HL-60/S4 (cell line): ENCODE measurements around the gene NCAPG.

Experiments used
- in situ Hi-C: fragments of 300-500 bp; cut with MboI; formaldehyde crosslinking; loops from 2 replicates; pipeline ENCODE4 v1.14.3; 2022; ENCODE audit warnings: low sequenced_read_pairs

NCAPG gene, protein sequence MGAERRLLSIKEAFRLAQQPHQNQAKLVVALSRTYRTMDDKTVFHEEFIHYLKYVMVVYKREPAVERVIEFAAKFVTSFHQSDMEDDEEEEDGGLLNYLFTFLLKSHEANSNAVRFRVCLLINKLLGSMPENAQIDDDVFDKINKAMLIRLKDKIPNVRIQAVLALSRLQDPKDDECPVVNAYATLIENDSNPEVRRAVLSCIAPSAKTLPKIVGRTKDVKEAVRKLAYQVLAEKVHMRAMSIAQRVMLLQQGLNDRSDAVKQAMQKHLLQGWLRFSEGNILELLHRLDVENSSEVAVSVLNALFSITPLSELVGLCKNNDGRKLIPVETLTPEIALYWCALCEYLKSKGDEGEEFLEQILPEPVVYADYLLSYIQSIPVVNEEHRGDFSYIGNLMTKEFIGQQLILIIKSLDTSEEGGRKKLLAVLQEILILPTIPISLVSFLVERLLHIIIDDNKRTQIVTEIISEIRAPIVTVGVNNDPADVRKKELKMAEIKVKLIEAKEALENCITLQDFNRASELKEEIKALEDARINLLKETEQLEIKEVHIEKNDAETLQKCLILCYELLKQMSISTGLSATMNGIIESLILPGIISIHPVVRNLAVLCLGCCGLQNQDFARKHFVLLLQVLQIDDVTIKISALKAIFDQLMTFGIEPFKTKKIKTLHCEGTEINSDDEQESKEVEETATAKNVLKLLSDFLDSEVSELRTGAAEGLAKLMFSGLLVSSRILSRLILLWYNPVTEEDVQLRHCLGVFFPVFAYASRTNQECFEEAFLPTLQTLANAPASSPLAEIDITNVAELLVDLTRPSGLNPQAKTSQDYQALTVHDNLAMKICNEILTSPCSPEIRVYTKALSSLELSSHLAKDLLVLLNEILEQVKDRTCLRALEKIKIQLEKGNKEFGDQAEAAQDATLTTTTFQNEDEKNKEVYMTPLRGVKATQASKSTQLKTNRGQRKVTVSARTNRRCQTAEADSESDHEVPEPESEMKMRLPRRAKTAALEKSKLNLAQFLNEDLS

DNA sequence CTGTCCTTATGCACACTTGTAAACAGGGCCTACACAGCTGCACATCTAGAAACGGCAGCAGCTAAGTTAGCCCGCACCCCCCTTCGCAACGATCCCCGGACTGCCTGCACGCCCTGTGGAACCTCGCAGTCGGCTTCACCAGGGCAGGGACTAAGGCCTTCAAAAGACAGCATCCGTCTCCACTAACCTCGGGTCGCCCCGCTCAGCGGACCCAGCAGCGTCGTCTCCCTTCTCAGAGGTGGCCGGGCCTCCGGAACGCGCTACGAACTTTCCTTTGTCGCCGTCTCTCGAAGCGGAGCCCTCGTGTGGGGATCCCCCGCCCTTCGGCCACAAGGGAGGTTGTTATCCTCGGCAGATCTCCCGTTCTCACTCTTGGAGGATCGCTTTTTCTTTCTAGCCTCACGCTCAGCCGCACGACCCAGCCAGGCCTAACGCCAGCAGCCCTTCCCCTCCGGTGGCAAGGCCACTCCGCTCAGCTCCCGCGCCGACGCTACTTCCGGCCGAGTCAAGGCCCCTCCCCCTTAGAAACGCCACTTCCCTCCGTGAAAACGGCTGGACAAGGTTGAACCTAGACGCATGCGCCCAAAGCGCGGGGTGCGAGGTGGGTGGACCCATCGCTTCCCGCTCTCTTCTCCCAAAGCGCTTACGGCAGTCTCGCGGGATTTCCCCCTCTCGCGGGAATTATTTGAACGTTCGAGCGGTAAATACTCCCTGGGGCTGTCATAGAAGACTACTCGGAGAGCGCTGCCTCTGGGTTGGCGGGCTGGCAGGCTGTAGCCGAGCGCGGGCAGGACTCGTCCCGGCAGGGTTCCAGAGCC, at the start of gene NCAPG, which contains the start of gene DCAF16:
Gene NCAPG, plus strand, starts transcription at position 720 of the 818 bp plus-strand sequence. CDS start 99 bp downstream, outside the sequence.
Gene DCAF16, minus strand, starts transcription at position 498 of the 818 bp plus-strand sequence. CDS start 6,616 bp downstream, outside the sequence.
- in situ Hi-C loops, result no loop called here

DNA sequence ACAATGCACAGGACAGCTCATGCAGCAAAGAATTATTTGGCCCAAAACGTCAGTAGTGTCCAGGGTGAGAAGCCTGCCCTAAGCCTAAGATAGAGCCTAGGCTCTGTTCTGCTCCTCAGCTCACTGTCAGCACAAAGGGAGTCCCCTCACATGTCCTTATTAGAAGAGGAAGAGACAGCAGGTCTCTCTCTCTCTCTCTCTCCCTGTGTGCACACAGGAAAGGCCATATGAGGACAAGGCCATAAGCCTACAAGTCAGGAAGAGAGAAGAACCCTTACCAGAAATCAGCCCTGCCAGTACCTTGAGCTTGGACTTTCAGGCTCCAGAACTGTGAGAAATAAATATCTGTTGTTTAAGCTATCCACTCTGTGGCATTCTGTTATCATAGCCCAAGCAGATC, 49.7 kb upstream of the NCAPG start:
- in situ Hi-C loops, result no loop called here

DNA sequence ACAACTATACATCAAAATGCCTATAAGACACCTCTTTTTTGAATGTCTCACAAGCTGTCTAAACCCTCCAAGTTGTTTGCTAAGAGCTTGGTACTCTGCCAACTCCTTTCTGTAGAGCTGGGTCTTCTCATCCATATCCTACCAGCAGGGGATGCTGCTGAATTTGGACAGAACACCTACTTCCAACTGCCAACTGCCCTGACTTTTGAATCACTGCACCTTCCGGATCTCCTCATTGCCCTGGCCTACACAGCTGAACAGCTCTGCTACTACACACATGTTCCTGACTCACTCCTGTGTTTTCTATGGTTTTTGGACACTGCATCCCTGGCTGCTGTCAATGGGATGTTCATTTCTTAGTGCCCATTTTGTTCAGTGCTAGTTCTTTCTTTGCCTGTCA, 48.1 kb upstream of the NCAPG start:
- in situ Hi-C loops, result no loop called here

DNA sequence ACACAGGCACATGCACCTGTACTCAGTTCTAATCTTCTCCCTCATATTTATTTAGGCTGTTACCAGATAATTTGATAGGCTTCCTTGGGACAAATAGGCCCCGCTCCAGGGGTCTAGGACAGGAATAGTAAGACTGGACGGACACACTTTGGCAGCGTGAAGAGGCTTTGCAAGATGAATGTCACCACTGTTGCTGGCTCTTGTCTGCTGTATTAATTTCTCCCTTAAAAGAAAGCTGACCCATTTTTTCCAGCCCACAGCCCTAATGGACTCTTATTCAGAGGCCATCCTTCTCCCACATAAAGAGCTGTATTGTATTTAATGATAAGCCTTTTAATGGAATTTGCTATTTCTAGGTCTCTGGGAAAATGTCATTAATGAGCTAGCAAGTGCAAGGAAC, 47.4 kb upstream of the NCAPG start:
- in situ Hi-C loops, result no loop called here

DNA sequence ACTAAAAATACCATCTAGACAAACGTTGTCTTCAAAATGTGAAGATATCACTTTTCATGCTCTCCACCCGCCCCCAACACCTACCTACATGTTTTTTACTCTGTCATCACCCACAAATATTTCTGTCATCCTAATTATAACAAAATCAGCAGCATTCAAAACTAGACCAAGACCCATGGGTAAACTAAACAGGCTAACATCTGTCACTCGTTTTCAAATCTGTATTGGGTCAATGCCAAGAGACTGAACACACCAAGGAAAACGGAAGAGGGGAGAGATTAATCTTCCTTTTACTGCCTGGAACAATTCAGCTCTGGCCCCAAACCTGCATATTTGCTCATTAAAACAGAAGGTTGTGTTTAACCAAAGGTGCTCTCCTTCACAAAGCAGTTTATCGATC, 46.8 kb upstream of the NCAPG start:
- in situ Hi-C loops, result no loop called here

DNA sequence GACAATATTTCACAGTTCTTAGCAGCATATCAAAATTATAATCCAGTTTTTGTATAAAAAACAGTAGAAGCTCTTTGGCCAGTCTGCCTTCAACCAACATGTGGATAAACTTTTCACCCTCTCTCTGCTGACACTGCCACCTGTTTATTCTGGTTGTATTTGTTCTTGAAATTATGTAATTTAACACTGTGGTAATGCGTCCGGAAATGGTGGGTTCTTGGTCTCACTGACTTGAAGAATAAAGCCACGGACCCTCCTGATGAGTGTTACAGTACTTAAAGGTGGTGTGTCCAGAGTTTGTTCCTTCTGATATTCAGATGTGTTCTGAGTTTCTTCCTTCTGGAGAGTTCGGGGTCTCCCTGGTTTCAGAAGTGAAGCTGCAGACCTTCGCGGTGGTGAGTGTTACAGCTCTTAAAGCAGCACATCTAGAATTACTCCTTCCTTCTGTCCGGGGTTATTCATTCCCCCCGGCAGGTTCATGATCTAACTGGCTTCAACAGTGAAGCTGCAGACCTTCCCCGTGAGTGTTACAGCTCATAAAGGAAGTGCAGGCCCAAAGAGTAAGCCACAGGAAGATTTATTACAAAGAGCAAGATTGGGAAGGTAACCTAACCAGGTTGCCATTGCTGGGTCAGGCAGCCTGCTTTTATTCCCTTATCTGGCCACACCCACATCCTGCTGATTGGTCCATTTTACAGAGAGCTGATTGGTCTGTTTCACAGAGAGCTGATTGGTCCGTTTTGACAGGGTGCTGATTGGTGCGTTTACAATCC, 45.1 kb upstream of the NCAPG start:
- in situ Hi-C loops, result no loop called here

DNA sequence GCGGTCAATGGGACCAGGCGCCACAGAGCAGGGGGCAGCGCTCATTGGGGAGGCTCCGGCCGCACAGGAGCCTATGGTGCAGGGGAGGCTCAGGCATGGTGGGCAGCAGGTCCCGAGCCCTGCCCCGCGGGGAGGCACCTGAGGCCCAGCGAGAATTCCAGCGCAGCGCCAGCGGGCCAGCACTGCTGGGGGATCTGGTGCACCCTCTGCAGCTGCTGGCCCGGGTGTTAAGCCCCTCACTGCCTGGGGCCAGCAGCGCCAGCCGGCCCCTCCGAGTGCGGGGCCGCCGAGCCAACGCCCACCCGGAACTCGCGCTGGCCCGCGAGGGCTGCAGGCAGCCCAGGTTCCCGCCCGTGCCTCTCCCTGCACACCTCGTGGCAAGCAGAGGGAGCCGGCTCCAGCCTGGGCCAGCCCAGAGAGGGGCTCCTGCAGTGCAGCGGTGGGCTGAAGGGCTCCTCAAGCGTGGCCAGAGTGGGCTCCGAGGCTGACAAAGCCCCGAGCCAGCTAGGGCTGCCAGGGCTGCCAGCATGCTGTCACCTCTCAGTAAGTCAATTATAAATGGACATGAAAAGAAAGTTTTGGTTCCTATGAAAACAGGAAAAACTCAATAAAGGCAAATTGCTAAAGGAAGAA, 43.8 kb upstream of the NCAPG start:
- in situ Hi-C loops, result no loop called here

DNA sequence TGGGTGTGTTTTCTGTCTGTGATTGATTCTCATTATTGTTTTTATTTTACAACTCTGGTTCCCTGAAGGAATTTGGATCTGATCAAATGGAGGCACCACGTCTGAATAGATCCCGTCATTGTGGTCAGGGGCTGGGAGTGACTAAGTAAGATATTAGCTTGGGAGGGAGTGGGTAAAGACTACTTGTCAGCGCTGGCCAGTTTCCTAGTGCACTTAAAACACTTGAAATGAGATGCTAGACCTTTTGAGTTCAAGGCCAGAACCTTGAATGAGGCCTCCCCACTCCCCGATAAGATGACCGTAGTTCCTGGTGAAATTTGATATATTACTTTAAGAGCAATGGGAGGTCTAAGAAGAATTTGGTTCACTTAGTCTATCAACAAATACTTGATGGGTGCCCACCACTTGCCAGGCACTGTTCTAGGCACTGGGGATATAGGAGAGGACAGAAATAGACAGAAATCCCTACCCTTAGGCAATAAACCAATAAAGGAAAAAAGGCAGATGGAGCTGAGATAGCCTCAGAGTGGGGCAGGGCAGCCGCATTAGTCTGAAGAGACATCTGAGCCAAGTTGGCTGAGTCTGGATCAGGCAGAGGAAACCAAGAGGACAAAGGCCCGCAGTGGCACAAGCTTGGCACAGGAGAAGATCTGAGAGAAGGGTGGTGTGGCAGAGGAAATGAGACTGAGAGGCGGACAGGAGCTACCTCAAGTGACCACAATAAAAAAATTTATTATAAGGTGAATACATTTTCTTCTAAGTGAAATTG, 41.2 kb upstream of the NCAPG start:
- in situ Hi-C loops, result no loop called here

DNA sequence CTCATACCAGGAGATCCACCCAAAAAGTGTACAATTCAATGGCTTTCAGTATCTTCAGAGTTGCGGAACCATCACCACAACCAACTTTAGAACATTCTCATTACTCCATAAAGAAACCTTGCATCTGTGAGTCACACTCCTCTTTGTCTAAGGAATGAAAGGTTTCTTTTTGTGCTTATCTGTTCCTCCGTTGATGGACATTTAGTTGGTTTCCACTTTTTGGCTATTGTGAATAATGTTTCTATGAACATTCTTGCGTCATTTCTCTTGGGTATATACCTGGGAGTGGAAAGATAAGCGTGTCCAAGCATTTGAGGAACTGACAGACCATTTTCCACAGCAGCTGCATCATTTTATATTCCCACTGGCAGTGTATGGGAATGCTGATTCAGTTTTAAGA, 39.9 kb upstream of the NCAPG start:
- in situ Hi-C loops, result no loop called here

DNA sequence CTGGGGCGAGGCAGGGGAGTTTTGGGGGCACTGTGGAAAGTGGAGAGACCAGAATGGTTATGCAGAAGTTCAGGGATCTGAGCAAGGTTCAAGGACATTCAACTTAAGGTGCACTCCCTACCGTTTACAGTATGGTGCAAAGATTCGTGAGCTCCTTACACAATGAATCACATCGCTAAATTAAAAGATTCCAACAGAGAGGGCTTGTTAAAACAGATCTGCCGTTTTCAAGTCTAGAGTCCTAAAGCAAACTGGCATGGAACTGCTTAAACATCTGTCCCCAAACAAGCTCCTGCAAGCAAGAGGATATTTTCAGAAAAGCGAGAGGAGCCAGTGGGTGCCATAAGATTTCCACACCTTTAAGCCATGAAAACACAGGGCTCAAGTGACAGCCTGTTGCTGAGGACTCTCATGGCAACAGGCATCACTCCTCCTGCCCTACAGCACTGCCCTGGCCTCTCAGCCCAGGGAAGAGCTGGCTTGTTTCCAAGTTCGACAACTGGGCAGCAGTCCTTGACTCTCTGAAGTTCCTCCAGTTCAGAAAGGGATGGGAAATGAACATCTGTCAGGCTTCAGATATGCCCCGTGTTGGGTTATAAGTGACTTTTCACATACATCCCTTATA, 39.4 kb upstream of the NCAPG start:
- in situ Hi-C loops, result no loop called here

DNA sequence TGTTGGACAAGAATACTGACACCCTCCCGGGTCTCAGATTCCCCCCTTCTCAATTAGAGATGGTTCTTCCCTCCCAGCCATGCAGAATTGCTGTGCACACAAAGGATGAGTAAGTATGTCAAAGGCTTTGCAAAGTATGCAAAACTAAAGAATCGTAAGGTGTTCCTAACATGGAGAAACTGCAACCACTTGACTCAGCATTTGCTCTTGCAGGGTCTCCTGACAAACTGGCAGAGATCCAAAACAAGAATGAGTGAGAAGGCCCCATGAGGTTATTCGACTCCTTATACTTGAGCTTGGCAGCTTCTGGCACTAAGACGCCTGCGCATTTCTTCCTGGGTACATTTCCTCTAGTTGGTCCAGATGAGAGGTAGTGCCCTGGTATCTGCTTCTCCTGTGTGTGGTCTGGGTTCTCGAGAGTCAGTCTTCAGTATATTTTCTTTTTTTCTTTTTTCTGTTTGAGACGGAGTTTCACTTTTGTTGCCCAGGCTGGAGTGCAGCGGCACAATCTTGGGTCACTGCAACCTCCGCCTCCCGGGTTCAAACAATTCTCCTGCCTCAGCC, 37.6 kb upstream of the NCAPG start:
- in situ Hi-C loops, result no loop called here

DNA sequence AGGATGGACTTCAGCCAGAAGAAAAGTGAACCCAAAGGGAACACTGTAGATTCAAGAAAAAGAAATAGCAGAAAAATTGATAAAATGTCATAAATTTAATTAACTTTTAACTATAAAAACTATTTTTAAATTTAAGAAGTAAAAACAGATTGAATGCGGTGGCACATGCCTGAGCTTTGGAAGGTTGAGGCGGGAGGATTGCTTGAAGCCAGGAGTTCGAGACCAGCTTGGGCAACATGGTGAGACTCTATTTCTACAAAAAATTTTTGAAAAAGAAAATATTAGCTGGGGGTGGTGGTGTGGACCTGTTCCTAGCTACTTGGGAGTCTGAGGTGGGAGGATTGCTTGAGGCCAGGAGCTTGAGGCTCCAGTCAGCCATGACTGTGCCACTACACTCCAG, 32.3 kb upstream of the NCAPG start:
- in situ Hi-C loops, result no loop called here

DNA sequence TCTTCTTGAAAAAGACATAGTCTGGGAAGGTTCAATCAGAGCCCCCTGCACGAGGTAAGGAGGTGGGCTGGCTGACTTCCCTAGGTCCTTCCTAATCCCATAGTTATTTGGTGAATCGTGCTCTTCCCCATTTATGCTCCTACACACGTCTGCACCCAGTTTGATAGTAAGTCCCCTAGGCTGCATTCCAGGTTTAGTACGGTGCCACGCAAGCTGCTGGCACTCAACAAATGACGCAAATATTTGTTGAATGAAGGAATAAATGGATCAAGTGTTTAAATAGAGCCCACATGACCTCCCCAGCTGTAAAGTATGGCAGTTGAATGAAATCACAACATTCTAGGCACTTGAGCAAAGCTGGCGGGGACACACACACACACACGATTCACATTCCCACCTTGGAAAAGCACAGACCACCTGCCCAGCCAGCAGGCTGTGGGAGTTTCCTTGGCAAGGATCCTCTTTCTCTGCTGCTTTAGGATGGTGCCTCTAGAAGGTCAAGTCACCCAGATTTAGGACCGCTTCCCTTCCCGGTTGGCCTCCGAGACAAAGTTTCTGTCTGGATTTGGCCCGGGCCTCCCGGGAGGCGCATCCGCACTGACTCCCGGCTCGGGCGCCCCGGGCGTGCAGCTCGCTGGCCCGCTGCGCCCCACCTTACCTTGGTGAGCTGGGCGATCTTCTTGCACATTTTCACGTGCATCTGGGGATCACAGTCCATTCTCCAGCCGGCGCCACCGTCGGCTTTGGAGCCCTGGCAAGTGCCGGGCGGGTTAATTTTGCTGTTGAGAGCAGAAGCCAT, 30.1 kb upstream of the NCAPG start:
- in situ Hi-C loops, result no loop called here

DNA sequence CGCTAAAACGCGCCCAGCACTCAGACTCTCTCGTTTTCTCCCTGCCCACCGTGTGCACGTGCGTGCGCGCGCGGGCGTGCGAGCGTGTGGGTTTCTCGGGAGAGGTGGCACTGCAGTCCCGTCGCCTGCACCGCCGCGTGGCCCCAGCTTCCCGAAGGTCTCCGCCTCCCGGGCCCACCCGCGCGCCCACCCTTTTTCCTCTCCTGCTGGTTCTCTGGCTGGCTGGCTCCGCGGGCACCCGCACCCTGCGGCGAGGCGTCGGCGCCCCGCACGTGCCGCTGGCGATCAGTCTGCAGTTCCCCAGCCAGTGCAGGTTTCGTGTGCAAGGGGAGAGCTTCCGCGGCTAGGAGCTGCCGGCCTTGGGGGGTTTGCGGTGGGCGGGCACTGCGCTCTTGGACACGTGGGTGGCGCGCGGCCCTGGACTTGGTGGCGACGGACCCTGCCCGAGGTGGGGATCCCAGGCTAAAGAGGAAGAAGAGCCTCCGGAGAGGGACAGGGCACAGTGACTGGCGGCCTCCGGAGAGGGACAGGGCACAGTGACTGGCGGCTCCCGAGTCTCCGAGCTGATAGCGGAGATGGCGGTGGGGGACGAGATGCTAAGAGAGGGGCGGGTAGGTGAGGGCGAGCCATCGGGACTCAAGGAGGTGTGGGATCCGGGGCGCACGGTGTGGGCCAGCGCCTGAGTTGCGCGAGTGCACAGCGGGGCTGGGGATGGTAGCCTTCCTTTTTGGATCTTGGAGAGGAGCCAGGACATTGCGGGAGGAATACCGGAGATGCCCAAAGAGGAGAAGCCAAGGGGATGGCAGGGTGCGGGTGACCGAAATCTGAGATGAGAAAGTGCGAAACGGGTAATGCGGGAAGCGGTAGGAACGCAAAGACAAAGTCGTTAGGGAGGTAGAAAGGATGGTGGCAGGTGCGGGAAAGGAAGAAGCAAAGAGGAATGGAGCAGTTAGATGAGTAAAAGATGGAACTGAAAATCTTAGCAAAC, 29.2 kb upstream of the NCAPG start, which contains the start of gene FAM184B:
Gene FAM184B, minus strand, starts transcription at position 322 of the 988 bp plus-strand sequence. CDS start 322 bp downstream, outside the sequence.
- in situ Hi-C loops, result no loop called here

DNA sequence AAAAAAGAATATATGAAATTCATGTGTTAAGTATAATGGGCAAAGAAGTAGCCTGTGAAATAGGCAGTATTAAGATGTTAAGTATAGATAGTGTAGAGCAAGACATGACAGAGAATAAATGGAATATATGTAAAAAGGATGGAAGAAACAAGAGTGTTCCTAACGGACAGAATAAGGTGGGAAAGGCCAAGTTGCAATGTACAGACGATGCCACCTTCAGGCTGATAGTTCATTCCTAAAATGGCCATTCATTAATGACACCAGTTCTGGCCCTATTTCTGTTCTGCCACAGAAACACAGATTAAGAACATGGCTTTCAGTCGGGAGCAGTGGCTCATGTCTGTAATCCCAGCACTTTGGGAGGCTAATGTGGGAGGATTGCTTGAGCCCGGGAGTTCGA, 24.9 kb upstream of the NCAPG start:
- in situ Hi-C loops, result no loop called here

DNA sequence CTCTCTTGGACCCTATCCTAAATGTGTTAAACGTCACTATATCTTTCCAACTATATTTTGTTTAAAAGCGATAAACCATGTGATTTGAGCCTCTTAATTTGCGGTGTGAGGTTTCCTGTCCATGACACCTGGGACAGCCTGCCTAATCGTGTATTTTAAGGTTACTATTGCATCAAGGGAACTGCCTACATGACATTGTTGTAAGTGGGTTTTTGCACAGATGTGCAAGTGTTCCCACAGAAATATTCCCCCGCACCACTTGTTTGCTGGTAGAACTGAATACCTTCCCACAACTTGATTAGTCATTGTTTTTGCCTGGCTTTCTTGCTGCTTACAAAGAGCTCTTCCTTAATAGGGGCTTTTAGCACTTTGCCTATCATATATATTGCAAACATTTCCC, 24.2 kb upstream of the NCAPG start:
- in situ Hi-C loops, result no loop called here
